GM19238 (cell line): ENCODE results near the gene PDZD2.
"Not testable (repeated sequence)": the region's sequence is repeated elsewhere in the genome, so short reads cannot be mapped to it uniquely, and the experiment has no call there.

Experiments
- DNase-seq: peaks from one replicate; pipeline ENCODE4 v3.0.0; 2011; ENCODE audit warnings: low spot score; ENCODE audit not compliant: insufficient read length

The PDZD2 gene

GRCh38 chr5:32095261-32095671 is 456.3 kb downstream of the PDZD2 start:
- no peak for DNase-seq

- DNase-seq = no peak
Observed at GRCh38 chr5:32096891-32097595, 458.1 kb downstream of the PDZD2 start.

GRCh38 chr5:32098291-32098690 is 459.4 kb downstream of the PDZD2 start:
- DNase-seq = no peak

- DNase-seq = no peak
Observed at GRCh38 chr5:32098890-32099310, 460.0 kb downstream of the PDZD2 start.

GRCh38 chr5:32099486-32100035 is 460.6 kb downstream of the PDZD2 start:
- DNase-seq = no peak

GRCh38 chr5:32100230-32100629 is 461.3 kb downstream of the PDZD2 start:
- DNase-seq = no peak

GRCh38 chr5:32100691-32101302 is 461.9 kb downstream of the PDZD2 start:
- DNase-seq = no peak

GRCh38 chr5:32102254-32102986 is 463.5 kb downstream of the PDZD2 start:
- DNase-seq = no peak

GRCh38 chr5:32103521-32103920 is 464.6 kb downstream of the PDZD2 start:
- DNase-seq = no peak

- DNase-seq = no peak
Observed at GRCh38 chr5:32107291-32107690, 468.4 kb downstream of the PDZD2 start.

GRCh38 chr5:32108167-32108566 is 469.2 kb downstream of the PDZD2 start:
- no peak for DNase-seq

GRCh38 chr5:32109236-32109635 is 470.3 kb downstream of the PDZD2 start:
- no peak for DNase-seq

GRCh38 chr5:32110111-32110696 is 471.3 kb downstream of the PDZD2 start:
- DNase-seq = no peak

- no peak for DNase-seq
Observed at GRCh38 chr5:32115985-32116384, 477.1 kb downstream of the PDZD2 start.

- no peak for DNase-seq
Observed at GRCh38 chr5:32116574-32117313, 477.8 kb downstream of the PDZD2 start.

- DNase-seq = not testable (repeated sequence)
Observed at GRCh38 chr5:32118922-32119321, 480.0 kb downstream of the PDZD2 start.

GRCh38 chr5:32123058-32123805 is 484.3 kb downstream of the PDZD2 start:
- no peak for DNase-seq

- DNase-seq = no peak
Observed at GRCh38 chr5:32123889-32124676, 485.2 kb downstream of the PDZD2 start.

GRCh38 chr5:32126691-32127090 is 487.8 kb downstream of the PDZD2 start:
- DNase-seq = no peak

GRCh38 chr5:32127711-32128110 is 488.8 kb downstream of the PDZD2 start:
- no peak for DNase-seq
